HUDEP-2 (cell line): ENCODE results near the gene IGSF9.

Experiments used
- DNase-seq, 76 experiments: peaks; one replicate each; lab custom pipeline; 2025; ENCODE audit not compliant: unreplicated experiment in 76 of 76; lab: John Stamatoyannopoulos, UW

Gene IGSF9

GRCh38 chr1:159973350-159973940 is 28.0 kb upstream of the IGSF9 start:
- DNase-seq, result no peak

DNA sequence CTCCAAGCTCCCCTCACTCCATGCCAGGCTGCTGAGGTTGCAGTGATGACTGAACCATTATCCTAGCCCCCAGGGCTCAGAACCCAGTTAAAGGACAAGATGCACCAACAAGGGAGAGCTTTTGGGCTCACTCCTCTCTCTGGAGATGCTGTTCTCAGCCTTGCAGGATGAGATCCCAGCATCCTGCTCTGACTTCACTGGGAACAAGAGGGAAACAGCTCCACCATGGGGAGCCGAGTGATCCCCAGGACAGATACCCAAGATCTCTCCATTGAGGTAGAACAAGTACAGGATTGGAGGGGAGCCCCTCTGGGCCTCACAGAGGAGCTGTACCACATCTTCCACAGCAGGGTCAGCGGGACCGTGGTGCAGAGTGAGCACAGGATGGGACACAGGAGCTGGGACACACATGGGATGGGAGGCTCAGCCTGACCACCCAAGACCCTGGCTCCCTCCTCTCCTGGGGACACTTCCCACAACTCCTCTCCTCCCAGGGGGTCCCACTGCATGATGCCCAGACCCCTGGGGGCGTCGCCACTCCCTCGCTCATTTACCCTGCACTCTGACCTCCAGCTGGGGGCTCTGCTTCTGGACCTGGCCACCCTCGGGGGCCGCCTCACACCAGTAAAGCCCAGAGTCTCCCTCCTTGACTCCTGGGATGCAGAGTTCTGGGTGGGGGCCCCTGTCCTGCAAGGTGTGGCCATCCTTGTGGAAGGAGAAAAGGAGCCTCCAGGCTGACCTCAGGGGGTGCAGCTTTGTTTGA is 27.2 kb upstream of the IGSF9 start:
- no peak for DNase-seq

DNA sequence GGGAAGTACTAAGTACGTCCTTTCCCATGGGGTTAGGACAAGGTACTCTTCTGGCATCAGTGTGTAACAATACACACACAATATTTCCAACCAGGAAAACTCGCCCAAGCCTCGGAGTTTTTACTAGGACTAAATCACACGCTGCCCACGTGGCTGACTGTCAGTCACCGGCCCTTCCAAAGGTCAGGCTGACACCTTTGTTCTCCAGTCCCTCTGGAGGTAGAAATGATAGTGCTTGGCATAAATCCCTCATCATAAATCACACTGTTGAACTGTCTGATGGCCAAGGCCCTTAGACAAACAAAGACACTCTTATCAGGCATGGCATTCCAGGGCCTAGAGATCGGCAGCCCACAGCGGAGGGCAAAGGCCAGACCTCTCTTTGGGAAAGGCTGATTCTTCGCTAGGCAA is 25.5 kb upstream of the IGSF9 start:
- no peak for DNase-seq

DNA sequence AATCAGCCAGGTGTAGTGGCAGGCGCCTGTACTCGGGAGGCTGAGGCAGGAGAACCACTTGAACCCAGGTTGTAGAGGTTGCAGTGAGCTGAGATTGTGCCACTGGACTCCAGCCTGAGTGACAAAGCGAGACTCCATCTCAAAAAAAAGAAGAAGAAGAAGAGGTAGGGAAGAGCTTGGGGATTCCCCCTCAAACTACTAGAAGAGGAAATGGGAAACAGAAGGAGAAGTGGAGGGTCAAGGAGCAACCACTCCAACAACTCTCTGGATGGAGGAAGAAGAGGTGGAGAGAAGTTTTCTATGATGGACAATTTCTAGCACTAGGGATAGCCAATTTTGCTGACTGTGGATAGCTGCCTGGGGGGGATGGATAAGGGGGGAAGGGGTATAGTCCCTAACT is 23.5 kb upstream of the IGSF9 start:
- no peak for DNase-seq

- DNase-seq, result no peak
Measured at GRCh38 chr1:159965263-159965662, 19.9 kb upstream of the IGSF9 start.

GRCh38 chr1:159964144-159964543 is 18.7 kb upstream of the IGSF9 start:
- no peak for DNase-seq

- DNase-seq, result no peak
Measured at GRCh38 chr1:159962176-159962575, 16.8 kb upstream of the IGSF9 start.

DNA sequence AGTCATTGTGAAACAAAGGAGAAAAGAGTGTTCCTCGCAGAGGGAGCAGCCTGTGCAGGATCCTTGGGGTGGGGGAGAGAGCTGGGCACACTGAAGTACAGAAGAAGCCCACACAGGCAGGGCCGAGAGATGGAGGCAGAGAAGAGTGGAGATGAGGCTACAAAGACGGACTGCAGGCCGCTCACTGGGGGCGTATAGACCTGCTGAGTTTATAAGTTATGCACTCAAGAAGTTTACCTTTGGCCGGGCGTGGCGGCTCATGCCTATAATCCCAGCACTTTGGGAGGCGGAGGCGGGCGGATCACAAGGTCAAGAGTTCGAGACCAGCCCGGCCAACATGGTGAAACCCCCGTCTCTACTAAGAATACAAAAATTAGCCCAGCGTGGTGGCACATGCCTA is 16.2 kb upstream of the IGSF9 start:
- no peak for DNase-seq

GRCh38 chr1:159960721-159961381 is 15.4 kb upstream of the IGSF9 start:
- DNase-seq, result peak in 8 of 76 experiments; percentile 8 to 43 (median 20)

DNA sequence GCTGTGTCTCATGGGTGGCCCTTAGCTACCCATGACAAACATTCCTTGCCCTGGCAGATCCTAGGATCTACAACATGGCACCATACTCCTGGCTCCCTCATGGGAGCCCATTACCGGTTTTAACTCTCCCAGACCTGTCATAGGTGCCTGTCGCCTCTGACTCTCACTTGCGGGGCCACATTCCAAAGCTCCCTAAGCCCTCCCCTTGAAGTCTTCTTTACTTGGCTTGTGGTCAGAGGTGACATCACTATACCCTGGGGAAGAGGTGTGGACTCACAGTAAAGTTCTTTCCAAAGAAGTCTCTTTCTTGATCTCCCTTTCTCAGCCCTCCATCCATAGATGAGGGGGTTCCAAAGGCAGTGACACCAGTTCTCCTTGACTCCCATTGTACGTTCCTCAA is 14.0 kb upstream of the IGSF9 start:
- no peak for DNase-seq

GRCh38 chr1:159958719-159959380 is 13.4 kb upstream of the IGSF9 start:
- DNase-seq, result no peak

GRCh38 chr1:159957824-159958268 is 12.4 kb upstream of the IGSF9 start:
- DNase-seq, result peak in 33 of 76 experiments; percentile 3 to 60 (median 27)

DNA sequence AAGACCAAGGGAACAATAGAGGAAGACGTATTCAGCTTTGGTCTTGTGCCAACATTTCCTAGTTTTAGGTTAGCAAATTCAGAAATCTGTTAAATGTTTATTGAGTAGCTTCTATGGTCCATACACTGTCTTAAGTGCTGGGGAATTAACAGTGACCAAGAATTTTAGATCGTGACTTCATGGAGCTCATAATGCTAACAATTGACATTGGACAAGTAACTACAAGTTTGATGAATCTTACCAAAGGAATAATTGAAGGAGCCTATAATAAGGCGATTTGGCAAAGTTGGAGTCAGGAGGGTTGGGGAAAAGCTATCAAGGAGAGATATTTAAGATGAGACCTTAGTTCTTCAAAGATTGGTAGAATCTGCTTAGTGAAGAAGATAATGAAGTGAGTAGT is 10.0 kb upstream of the IGSF9 start:
- DNase-seq, result no peak

- no peak for DNase-seq
Measured at GRCh38 chr1:159953536-159954515, 8.4 kb upstream of the IGSF9 start, which contains the start of gene SLAMF9. TSS of gene SLAMF9 (minus strand) at chr1:159954237. CDS start at chr1:159954137, 100 bp downstream.

DNA sequence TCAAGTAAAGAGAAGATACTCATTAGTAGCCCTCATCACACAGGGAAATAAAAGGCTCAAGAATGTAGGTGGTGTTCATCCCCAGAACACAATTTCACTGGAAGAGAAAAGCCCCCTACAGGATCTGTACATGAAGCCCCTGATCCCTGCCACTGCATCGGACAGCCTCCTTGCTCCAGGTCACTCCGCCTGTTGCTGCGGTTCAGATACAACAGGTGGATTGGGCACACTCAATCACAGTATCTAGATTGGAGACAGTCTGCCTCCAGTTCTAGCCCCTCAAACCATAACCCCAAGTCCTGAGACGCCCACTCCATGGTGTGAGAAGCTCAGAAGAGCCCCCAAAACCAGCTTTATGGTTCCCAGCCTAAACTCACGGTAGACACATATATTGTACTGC is 7.5 kb upstream of the IGSF9 start:
- no peak for DNase-seq

DNA sequence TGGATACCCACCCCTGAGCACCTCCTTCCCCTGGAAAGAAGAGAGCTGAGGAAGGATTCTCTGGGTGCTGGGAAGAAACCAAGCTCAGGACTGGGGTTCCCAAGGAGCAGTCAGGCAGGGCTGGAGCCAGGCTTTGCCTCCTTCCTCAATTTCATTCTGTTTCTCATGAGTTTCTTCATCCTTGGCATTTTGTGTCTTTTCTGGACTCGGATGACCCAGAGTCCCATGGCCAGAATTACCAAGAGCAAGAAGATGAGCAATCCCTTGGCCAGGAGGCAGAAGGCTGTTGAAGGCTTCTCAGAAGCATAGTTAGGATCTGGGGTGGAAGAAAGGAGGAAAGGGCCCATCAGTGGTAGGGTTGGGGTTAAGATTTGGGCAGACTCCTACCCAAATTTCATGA is 6.1 kb upstream of the IGSF9 start:
- no peak for DNase-seq

DNA sequence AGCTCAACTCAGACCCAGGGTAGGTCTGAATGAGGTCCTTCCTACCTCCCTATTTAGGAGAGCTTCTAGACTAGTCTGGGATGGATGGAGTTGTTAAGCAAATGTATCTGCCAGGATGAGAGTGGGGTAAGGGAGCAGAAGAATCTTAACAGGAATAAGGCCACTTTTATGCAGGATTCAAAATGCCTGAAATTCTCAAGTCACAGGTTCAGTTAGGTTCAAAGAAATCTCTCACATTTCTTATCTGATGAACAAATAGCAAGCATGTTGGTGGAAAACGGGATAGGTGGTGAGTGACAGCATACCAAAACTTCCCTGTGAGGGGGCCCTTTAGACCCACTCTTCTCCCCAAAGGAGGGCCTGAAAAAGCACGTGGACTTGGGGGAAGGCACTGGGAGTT is 5.6 kb upstream of the IGSF9 start:
- no peak for DNase-seq

DNA sequence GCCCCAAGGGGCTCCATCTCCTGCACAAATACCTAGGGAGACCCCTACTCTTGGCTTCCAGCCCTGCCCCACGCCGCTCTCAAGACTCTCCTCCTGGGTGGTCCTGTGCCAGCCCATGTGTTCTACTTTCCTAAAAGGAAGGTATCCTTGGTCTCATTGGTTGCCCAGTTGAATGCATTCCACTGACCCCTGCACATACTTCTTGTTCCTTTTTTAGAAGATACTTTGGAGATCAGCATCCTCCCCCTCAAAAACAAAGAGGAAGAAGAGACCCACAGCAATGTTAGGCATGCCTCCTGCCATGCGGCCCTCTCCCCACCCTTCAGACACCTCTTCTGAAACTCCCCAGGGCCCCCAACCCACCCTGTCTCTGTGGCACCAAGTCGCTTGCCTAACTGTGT is 4.6 kb upstream of the IGSF9 start:
- no peak for DNase-seq

DNA sequence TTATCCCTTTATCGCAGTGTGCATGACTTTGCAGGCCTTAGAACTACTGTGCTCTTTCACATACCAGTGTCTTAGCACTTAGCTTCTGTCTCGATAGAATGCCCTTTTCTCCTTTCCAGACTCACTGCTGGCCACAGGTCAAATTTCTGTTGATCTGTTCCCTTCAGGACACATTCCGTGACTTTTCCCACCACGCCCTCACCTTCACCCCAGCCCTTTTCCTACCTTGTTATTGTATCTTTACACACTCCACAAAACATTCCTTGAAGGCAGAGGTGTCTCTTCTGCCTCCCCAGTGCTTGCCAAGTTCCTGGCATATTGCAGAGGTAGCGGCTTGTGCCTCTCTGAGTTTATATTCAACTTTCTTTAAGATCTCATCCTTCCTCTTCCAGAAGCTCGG is 3.7 kb upstream of the IGSF9 start:
- DNase-seq, result no peak

DNA sequence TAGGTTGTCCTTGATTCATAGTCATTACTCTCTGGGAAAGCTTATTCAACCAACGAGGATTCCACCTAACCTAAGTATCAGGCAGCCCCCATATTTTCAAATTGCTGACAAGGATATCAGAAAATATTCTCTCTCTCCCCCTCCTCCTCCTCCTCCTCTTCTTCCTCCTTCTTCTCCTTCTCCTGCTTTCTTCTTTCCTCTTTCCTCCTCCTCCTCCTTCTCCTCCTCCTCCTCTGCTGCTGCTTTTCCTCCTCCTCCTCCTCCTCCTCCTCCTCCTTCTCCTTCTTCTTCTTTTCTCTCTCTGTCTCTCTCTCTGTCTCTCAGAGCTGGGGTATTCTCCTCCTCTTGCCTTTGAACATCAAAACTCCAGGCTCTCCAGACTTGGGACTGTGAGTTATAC is 2.5 kb upstream of the IGSF9 start:
- DNase-seq, result no peak
